Activated naive CD8-positive, alpha-beta T cell treated with anti-CD3 and anti-CD28 coated beads, Interleukin-2, amount 50 U/mL, for 16 hours (primary cell): ENCODE measurements around the gene TRIP13.
A peak's percentile ranks its signal among the peaks of the same experiment; 100 is the strongest.
"Not testable (repeated sequence)": the region's sequence is repeated elsewhere in the genome, so short reads cannot be mapped to it uniquely, and the experiment has no call there.

Source experiments
- DNase-seq: peaks from one replicate; pipeline ENCODE4 v3.0.0-alpha.2; 2020; ENCODE audit warnings: low read depth, low spot score

The TRIP13 gene

DNA sequence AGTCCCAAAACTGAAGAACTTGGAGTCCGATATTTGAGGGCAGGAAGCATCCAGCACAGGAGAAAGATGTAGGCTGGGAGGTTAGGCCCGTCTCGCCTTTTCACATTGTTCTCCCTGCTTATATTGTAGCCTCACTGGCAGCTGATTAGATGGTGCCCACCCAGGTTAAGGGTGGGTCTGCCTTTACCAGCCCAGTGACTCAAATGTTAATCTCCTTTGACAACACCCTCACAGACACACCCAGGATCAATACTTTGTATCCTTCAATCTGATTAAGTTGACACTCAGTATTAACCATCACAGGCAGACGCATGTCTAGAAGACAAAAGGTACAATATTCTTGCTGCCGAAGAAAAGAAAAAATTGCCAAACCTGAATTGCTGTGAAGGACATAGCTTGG lies 26.0 kb downstream of the TRIP13 start:
- not testable (repeated sequence) for DNase-seq

DNA sequence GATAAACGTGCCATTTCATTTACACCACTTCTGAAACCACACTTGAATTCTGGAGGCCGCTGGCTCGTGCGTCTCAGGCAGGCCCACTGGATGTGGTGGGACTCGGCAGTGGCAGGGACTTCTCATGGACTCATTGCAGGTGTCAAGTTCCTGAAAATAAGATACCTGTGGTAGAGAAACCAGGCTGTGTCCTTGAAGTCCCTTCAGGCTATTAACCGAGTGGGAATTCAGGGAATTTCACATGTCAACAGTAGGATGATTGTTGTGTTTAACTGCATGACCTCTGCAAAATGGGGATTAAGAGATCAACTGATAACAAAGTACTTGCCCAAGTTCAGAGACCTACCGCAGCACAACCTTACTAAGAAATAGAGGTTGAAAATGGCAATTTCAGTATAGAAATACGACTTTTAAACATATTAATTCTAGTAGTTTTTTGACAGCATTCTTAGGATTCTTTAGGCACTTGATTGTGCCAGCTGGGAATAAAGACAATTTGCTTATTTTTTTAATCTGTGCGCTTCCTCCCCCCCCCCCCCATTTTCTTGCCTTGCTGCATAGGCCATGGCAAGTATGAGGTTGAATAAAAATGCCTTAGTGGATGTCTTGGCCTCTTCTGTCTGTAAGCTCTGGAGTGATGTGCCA lies 26.8 kb downstream of the TRIP13 start:
- DNase-seq: no peak

- DNase-seq: no peak
Measured at GRCh38 chr5:920321-920720, 27.6 kb downstream of the TRIP13 start.

DNA sequence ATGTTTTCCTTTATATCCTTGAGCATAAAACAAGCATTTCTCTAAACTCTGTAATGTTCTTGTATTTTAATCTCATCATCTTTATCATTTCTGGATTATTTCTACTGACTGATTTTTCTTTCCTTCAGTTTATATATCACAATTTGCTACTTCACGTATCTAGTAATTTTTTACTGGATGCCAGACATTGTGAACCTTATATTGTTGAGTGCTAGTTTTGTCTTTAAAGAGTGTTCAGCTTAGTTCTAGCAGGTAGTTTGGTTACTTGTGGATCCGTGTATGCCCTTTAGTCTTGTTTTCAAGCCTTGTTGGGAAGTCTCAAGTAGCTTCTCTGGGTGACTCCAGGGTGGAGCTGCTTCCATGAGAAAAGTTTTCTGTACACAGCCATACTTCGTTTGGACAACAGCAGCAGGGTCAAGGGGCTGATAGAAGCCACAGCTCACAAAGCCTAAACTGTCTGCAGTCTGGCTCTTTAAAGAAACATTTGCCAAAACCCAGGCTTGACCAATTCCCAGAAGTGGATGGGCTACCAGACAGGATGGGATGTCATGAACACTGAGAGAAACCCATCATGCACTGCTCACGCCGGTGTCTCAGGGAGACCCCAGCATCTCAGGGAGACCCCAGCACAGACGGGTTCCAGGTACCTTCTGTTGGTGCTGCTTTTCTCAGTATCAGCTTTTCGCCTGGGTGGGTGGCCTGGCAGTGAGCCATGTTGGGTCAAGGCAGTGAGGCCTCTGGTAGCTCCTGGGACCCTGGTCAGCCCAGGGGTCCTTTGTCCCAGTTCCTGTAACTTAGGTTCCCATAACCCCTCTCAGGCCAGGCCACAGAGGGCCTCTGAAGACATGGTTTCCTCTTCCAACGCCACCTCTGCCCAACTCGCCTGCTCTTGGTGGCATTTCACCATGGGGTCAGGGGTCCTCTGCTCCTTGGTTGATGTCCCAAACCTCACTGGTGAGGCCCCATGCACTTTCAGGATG lies 29.1 kb downstream of the TRIP13 start:
- no peak for DNase-seq

DNA sequence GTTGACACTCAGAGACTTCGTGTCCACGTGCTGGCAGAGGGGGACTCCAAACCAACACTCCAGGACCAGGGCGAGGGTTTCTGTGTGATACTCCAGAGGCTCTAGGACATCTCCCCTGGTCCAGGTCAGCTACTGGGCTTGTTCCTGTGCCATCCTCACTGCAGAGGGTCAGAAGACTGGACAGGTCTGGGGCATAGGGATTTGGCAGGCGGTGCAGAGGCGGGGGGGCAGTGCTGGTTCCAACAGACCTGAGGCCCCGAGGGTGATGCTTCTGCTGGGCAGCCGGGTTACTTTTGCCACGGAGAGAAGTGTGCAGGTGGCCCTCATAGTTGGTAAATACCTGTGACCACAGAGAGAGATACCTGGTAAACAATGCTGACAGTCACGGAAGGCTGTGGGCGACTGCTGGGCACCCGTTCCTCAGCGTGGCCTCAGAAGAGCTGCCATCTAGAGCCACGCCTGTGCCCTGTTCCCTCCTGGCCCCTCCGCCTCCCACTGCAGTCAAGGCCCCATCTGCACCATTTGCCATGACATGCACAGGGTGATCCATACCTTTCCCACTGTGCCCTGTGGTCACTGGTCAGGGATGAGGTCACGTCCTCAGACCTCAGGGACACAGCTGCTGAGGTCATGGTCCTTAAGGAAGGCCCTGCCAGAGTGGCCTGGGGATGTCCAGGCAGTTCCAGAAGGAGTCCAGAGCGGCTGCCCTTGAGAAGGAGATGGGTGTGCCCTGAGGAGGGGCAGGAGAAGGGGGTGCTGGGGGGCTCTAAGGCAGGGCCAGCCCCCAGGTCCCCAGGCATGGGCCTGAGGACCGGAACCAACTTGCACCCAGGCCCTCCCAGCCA lies 30.0 kb downstream of the TRIP13 start:
- DNase-seq: no peak

DNA sequence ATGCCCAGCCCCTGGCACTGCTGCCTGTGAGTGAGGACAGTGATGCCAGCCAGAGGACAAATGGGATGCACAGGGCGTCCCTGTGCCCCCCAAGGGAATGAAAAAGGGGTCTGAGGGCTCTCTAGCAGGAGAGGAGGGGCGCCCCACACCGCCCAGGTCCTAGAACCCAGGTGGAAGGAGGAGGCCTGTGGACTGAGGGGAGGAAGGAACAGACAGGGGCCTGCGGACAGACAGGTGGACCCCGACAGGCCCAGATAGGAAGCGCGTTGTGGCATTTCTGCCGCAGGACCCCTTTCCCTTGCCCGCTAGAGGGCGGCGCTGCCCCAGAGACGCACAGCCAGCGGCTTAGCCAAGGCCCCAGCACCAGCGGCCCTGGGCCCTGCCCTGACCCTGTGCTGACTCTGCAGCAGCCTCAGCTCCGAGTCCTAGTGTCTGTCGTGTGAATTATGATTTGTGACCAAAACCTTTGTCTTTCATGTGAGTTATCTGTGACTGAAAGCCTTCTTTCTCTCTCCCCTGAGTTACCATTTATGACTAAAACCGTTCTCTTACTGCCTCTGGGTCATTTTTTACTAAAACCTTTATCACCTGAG lies 30.7 kb downstream of the TRIP13 start:
- DNase-seq: peak; percentile 53

- no peak for DNase-seq
Measured at GRCh38 chr5:926417-927171, 33.9 kb downstream of the TRIP13 start.

- no peak for DNase-seq
Measured at GRCh38 chr5:927172-928015, 34.7 kb downstream of the TRIP13 start.

DNA sequence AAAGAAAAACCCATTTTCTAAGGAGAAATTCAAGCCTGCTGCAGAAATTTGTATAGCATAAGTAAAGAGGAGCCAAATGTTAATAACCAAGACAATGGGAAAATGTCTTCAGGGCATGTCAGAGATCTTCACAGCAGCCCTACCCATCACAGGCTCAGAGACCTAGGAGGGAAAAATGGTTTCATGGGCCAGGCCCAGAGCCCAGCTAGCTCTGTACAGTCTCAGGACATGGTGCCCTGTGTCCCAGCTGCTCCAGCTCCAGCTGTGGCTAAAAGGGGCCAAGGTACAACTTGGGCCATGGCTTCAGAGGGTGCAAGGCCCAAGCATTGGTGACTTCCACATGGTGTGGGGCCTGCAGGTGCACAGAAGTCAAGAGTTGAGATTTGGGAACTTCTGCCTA lies 36.5 kb downstream of the TRIP13 start:
- not testable (repeated sequence) for DNase-seq

DNA sequence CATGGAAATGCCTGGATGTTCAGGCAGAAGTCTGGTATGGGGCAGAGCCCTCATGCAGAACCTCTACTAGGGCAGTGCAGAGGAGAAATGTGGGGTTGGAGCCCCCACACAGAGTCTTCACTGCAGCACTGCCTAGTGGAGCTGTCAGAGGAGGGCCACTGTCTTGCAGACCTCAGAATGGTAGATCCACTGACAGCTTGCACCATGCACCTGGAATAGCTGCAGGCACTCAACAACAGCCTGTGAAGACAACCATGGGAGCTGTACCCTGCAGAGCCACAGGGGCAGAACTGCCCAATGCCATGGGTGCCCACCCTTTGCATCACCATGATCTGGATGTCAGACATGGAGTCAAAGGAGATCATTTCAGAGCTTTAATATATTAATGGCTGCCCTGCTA lies 36.9 kb downstream of the TRIP13 start:
- DNase-seq: no peak

DNA sequence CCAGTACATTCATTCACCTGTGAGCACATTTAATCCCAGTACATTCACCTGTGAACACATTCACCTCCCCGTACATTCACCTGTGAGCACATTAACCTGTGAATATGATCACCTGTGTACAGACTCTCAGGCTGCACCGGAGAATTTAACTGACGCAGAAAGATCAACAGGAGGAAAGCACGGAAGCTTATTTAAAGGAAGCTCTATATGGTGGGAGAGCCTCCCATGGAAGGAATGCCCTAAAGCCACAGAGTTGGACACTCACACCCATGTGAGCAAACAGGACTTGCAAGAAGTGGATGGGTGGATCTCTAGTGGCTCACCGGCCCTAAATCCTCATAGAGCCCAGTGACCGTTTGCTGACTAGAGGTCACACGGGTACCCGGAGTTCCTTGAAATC lies 38.2 kb downstream of the TRIP13 start:
- DNase-seq: no peak

DNA sequence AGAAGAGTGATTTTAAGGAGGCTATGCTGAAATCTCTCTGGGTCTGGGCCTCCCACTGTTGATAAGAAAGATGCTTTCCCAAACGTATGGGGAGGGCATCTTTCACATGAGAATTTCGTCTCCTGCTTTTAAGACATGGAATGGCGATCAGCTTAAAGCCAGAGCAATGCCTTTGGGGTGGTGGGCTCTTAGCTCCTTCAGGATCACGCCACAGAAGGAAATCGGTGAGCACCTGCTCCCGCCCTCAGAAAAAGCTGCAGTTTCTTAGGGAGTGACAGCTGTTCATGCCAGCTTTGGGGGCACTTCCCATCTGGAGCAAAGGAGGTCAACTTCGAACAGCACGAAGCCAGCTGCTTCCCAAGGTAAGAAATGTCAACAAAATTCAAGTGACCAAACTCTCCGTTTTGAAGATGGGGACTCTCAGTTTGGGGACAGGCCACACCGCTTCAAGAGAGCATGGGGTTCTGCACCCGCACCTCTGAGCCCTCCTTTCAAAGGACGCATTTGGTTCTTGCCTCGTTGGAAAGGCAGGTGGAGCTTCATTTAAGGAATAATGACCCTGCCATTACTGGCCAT lies 39.0 kb downstream of the TRIP13 start:
- DNase-seq: no peak

GRCh38 chr5:932151-932627 lies 39.5 kb downstream of the TRIP13 start:
- DNase-seq: no peak

GRCh38 chr5:932628-933250 lies 40.1 kb downstream of the TRIP13 start:
- no peak for DNase-seq

- DNase-seq: no peak
Measured at GRCh38 chr5:933251-933861, 40.7 kb downstream of the TRIP13 start.

- not testable (repeated sequence) for DNase-seq
Measured at GRCh38 chr5:933951-934350, 41.3 kb downstream of the TRIP13 start.

GRCh38 chr5:934381-934967 lies 41.8 kb downstream of the TRIP13 start:
- DNase-seq: not testable (repeated sequence)

- no peak for DNase-seq
Measured at GRCh38 chr5:935510-936084, 42.9 kb downstream of the TRIP13 start.
